Activated T-cell treated with anti-CD3 and anti-CD28 coated beads, Interleukin-2, amount 50 U/mL, for 24 hours (primary cell): ENCODE measurements around the gene TMEM132D.

Experiments used
- DNase-seq: peaks from one replicate; pipeline ENCODE4 v3.0.0-alpha.2; 2020
- H3K27ac Mint-ChIP-seq: 2 replicates; pipeline ENCODE4 v1.8.0; 2020; ENCODE audit warnings: mild to moderate bottlenecking, mixed read lengths
- H3K27me3 Mint-ChIP-seq: 2 replicates; pipeline ENCODE4 v1.8.0; 2020; ENCODE audit warnings: mixed read lengths
- H3K36me3 Mint-ChIP-seq: 2 replicates; pipeline ENCODE4 v1.8.0; 2020; ENCODE audit warnings: low read depth, mixed read lengths
- H3K4me1 Mint-ChIP-seq: 2 replicates; pipeline ENCODE4 v1.8.0; 2020; ENCODE audit warnings: low read depth, mixed read lengths
- H3K4me3 Mint-ChIP-seq: 2 replicates; pipeline ENCODE4 v1.8.0; 2020; ENCODE audit warnings: mild to moderate bottlenecking, moderate library complexity, mixed read lengths
- H3K9me3 Mint-ChIP-seq: 2 replicates; pipeline ENCODE4 v1.8.0; 2020; ENCODE audit warnings: mixed read lengths

Gene TMEM132D

DNA sequence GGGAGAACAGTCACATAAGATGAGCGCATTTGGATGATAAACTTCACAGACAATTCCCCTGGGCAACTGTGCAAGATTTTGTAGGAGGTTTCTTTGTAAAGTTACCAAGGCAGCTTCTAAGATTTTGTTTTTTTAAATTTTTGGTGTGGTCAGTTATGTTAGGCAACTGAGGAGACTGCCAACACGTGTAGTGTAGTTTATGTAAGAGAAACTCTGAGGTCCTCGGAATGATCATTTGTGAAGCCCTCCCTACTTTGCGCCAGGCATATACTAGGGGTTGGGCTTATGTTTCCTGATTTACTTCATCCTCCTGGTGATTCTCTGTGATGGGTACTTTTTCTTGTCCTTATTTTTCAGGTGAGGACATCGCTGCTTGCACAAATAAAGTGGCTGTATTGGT lies 433.6 kb downstream of the TMEM132D start:
- Mint-ChIP-seq H3K4me1 (no peaks in the 10 kb centered on the region), H3K27ac (no peak overlapping the region), H3K27me3 (no peaks in the 10 kb centered on the region), H3K4me3 (no peak overlapping the region), H3K9me3 (peaks cover 12% of the 10 kb centered on the region), H3K36me3 (no peaks in the 10 kb centered on the region)
- no peak for DNase-seq

DNA sequence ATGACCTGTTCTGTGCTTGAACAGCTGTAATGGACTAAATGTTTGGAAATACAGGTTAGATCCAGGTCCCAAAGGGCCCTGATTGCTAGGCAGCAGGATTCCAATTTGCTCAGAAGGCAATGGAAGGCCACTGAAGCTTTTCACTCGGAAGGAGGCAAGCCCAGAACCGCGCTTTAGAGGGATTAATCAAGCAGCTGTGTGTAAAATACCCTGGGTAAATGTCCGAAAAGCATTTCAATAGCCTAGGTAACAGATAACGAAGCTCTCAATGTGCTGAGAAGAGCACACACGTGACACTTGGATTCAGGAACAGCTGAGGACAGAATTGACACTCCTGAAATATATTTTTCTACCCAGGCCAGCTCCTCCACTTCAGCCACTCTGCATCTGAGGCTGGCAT lies 436.1 kb downstream of the TMEM132D start:
- no peak overlapping the region for H3K27ac Mint-ChIP-seq
- H3K27me3 Mint-ChIP-seq = no peaks in the 10 kb centered on the region
- DNase-seq = no peak
- H3K9me3 Mint-ChIP-seq = peaks cover 12% of the 10 kb centered on the region
- H3K4me1 Mint-ChIP-seq = no peaks in the 10 kb centered on the region
- no peaks in the 10 kb centered on the region for H3K36me3 Mint-ChIP-seq
- no peak overlapping the region for H3K4me3 Mint-ChIP-seq

DNA sequence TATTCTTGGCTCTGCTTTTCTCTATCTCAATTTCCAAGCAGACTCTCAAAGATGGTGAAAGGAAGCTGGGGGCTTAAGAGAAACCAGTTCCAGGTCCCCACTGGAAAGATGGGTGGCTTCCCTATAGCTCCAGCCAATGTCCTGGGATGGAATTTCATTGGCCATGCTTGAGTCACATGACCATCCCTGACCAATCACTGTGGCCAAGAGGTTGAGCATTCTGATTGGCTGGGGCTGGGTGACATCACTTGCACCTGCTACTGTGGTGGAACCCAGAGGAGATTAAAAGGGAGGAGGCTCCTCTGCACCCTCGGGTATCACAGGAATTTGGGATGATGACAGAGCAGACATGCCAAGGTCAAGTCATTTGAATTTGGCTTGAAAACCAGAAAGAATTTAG lies 436.5 kb downstream of the TMEM132D start:
- Mint-ChIP-seq H3K4me3 (no peak overlapping the region), H3K9me3 (peaks cover 12% of the 10 kb centered on the region), H3K27ac (no peak overlapping the region), H3K27me3 (no peaks in the 10 kb centered on the region), H3K4me1 (no peaks in the 10 kb centered on the region), H3K36me3 (no peaks in the 10 kb centered on the region)
- DNase-seq = no peak

DNA sequence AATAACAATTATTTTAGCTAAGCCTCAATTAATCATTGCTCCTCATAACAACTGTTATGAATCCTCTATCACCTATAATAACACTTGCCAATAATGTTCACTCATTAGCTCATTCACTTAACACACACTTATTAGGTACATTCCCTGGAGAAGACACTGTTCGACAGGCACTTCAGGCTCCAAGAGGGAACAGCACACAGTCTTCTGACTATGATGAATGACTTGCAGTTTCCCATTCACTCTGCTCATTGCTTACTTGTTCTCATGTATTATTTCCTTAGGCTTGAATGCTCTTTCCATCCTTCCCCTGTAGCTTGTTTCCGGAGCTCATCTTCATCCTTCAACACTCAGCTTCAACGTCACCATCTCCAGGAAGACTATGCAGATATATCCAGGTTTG lies 437.3 kb downstream of the TMEM132D start:
- H3K9me3 Mint-ChIP-seq = peaks cover 13% of the 10 kb centered on the region
- H3K4me1 Mint-ChIP-seq = no peaks in the 10 kb centered on the region
- no peaks in the 10 kb centered on the region for H3K27me3 Mint-ChIP-seq
- no peak for DNase-seq
- no peak overlapping the region for H3K4me3 Mint-ChIP-seq
- no peak overlapping the region for H3K27ac Mint-ChIP-seq
- H3K36me3 Mint-ChIP-seq = no peaks in the 10 kb centered on the region

DNA sequence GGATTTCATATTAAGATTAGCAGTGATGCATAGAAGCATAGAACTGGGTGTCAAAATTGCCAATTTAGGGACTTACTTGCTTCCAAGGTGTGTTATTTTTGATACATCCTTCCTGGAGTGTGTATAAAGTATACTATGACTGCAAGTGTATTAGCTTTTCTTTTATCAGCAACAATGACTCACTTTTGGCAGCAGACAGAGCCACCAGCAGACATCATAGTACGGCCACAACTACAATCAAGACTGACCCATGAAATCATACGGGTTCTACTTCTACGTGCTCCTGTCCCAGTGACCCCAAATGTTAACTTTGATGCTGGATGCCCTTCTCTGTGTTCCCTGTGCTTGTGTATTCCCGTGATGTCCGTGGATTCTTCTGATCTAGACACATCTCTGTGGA lies 443.9 kb downstream of the TMEM132D start:
- Mint-ChIP-seq H3K27me3 (no peaks in the 10 kb centered on the region), H3K4me1 (no peaks in the 10 kb centered on the region), H3K4me3 (no peak overlapping the region), H3K36me3 (no peaks in the 10 kb centered on the region), H3K9me3 (peaks cover 8% of the 10 kb centered on the region), H3K27ac (no peak overlapping the region)
- DNase-seq = no peak

DNA sequence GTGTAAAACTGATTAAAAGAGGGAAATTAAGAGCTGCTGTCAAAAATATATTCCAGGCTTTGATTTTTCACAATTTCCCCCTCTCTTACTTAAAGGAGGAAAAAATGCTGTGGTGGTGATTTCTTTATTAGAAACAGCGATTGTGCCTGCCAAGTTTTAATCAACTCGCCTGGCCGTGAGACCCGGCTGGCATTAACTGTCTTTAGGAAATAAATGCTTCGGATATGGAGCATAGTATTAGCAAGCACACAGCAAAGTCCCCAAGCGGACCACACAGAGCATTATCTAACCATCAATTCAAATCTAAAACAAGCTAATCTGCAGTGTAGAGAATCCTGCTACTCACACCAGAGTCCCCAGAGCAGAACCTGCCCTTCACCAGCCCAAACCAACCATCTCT lies 457.1 kb downstream of the TMEM132D start:
- no peak overlapping the region for H3K27ac Mint-ChIP-seq
- H3K4me3 Mint-ChIP-seq = no peak overlapping the region
- no peak for DNase-seq
- H3K27me3 Mint-ChIP-seq = no peaks in the 10 kb centered on the region
- H3K4me1 Mint-ChIP-seq = no peaks in the 10 kb centered on the region
- H3K9me3 Mint-ChIP-seq = peaks cover 4% of the 10 kb centered on the region
- no peaks in the 10 kb centered on the region for H3K36me3 Mint-ChIP-seq

DNA sequence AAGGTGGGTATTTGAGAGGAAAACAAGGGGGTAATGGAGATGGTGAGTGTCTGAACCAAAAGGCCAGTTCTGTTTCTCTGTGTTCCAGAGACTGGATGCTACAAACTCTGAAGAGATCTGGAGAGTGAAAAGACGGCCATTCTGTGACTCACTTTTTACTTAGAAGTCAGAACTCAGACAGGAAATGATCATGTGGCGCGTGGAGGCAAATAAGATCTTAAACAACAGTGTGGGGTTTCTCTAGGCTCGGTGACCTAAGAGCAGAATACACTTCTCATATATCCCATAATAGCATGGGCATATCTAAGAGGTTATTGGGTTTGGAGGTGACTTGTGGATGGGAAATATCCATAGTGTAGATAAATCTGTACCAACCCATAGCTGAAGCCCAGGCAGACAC lies 463.5 kb downstream of the TMEM132D start:
- Mint-ChIP-seq H3K27me3 (no peaks in the 10 kb centered on the region), H3K9me3 (peaks cover 10% of the 10 kb centered on the region), H3K4me3 (no peak overlapping the region), H3K4me1 (no peaks in the 10 kb centered on the region), H3K36me3 (no peaks in the 10 kb centered on the region), H3K27ac (no peak overlapping the region)
- no peak for DNase-seq

DNA sequence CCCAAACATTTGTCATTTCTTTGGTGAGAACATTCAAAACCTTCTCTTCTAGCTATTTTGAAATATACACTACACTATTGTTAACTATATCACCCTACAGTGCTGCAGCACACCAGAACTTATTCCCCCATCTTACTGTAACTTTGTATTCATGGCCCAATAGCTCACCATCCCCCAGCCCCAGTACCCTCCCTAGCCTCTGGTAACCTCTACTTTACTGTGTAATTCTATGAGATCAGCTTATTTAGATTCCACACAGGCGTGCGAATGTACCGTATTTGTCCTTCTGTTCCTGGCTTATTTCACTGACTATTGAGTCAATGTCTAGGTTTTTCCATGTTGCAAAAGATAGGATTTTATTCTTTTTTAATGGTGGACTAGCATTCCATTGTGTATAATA lies 469.0 kb downstream of the TMEM132D start:
- Mint-ChIP-seq H3K36me3 (no peaks in the 10 kb centered on the region), H3K27me3 (no peaks in the 10 kb centered on the region), H3K9me3 (peaks cover 12% of the 10 kb centered on the region), H3K4me1 (no peaks in the 10 kb centered on the region), H3K27ac (no peak overlapping the region), H3K4me3 (no peak overlapping the region)
- DNase-seq = no peak

DNA sequence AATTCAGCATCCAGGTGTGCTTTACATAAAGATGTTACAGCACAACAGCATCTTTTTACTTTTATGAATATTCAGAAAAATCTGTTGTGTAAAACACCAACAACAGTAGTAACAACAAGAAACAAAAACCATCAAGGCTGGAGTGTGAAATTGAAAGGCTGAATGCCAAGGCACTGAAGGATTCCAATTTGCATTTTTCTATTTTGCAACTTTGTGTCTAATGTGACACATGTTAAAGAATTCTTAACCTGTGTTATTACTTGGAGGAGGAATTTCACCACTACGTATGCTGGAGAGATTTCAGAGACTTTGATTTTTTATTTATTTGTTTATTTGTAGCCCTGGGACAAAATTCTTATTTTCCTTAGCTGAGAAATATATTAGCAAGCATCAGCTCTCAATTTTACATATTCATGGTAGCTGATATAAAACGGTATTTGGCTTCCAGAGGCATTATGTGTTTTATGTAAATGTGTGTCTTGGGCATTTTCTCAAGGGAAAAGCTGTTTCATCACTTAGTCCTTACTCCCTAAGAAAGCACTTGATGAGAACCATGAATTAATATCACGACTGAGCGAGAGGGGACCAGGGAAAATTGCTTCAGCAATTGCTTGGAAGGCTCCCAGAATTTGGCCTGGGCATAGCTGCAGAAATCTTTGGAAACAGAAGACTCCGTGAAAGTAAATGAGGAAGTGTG lies 475.4 kb downstream of the TMEM132D start:
- DNase-seq = no peak
- Mint-ChIP-seq H3K4me3 (no peak overlapping the region), H3K4me1 (no peaks in the 10 kb centered on the region), H3K27me3 (no peaks in the 10 kb centered on the region), H3K27ac (no peak overlapping the region), H3K9me3 (peaks cover 8% of the 10 kb centered on the region), H3K36me3 (no peaks in the 10 kb centered on the region)

DNA sequence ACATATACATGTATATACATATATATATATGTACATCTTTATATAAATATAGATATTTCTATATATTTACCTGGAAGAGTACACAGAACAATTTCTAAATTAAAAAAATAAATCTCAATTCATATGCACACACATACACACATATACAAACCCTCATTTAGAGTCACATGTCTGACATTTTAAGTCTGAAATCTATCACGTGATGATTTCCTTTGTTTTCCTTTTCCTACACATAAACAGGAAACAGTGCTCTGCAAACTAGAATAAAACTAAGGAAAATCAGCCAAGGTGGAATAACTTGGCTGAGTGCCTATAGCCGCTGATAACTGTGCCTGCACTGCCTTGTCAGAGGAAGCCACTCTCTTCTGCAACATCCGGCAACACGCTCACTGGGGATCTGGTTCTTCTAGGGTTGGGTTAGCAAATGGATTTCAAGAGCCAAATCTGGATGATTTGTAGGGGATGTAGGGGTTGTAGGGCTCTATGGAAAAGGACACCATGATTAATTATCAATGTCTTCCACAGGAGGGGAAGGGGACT lies 480.7 kb downstream of the TMEM132D start:
- peaks cover 8% of the 10 kb centered on the region for H3K9me3 Mint-ChIP-seq
- no peaks in the 10 kb centered on the region for H3K4me1 Mint-ChIP-seq
- DNase-seq = no peak
- H3K36me3 Mint-ChIP-seq = no peaks in the 10 kb centered on the region
- no peaks in the 10 kb centered on the region for H3K27me3 Mint-ChIP-seq
- no peak overlapping the region for H3K27ac Mint-ChIP-seq
- no peak overlapping the region for H3K4me3 Mint-ChIP-seq

DNA sequence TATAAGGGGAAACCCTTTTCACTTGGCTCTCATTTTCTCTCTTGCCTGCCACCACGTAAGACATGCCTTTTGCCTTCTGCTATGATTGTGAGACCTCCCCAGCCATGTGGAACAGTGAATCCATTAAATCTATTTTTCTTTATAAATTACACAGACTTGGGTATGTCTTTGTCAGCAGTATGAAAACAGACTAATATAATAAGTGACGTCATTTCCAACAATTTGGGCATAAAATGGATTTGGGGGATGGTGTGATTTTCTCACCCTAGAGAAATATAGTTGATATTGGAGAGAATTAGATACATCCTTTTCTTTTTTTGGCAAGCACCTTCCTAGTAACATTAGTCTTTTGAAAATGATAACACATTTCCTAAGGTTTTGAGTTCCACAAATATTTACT lies 490.5 kb downstream of the TMEM132D start:
- no peaks in the 10 kb centered on the region for H3K36me3 Mint-ChIP-seq
- peaks cover 14% of the 10 kb centered on the region for H3K9me3 Mint-ChIP-seq
- H3K27me3 Mint-ChIP-seq = no peaks in the 10 kb centered on the region

DNA sequence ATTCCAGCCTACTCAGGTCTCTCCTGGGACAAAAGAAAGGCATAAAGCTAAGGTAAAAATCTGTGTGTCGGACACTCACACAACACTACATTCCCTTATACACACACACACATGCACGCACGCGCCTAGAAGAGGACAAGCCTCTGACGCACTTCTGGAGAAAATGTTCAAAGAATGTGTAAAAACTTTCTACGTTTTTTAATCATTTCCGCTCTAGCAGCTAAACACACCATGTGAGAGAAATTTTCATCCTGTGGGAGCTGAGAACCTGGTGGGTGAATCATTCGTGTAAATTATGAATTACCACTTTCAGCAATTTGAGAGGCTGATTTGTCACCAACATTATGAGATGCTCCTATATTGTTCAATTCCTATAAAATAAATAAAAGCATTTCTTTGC lies 494.5 kb downstream of the TMEM132D start:
- Mint-ChIP-seq H3K36me3 (no peaks in the 10 kb centered on the region), H3K27ac (no peak overlapping the region), H3K4me1 (no peaks in the 10 kb centered on the region), H3K9me3 (peaks cover 5% of the 10 kb centered on the region), H3K27me3 (no peaks in the 10 kb centered on the region), H3K4me3 (no peak overlapping the region)
- DNase-seq = no peak

More for the DNA sequence above, 490.5 kb downstream of the TMEM132D start:
- Mint-ChIP-seq H3K4me1 (no peaks in the 10 kb centered on the region), H3K27ac (no peak overlapping the region), H3K4me3 (no peak overlapping the region)
- no peak for DNase-seq

DNA sequence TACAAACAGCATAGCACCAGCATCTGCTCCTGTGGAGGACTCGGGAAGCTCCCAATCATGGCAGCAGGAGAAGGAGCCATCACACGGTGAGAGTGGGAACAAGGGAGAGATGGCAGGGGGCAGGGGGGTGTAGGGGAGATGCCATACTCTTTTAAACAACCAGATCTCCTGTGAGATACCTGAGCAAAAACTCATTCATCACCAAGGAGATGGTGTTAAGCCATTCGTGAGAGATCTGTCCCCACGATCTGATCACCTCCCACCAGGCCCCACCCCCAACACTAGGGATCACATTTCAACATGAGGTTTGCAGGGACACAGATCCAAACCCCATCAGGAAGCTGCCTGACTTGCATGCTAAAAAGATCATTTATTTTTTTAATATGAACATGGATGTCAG lies 499.3 kb downstream of the TMEM132D start:
- no peak for DNase-seq
- no peaks in the 10 kb centered on the region for H3K27me3 Mint-ChIP-seq
- no peaks in the 10 kb centered on the region for H3K9me3 Mint-ChIP-seq
- no peak overlapping the region for H3K27ac Mint-ChIP-seq
- H3K4me3 Mint-ChIP-seq = no peak overlapping the region
- no peaks in the 10 kb centered on the region for H3K4me1 Mint-ChIP-seq
- no peaks in the 10 kb centered on the region for H3K36me3 Mint-ChIP-seq

DNA sequence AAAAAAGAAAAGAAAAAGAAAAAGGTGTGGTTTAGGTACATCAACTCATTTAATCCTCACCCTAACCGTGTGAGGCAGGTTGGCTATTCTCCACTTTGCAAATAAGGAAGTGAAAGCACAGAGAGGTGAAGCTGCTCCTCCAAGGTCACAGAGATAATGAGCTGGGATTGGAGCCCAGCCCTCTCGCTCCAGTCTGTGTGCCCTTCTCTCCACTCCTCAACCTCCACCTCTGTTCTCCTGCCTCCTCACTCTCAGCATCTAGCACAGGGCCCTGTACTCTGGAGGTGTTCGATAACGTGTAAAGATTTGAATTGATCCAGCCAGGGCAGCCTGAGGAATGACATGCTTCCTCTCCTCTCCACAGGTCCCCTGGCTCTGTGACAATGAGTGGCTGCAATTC lies 502.3 kb downstream of the TMEM132D start:
- no peak overlapping the region for H3K27ac Mint-ChIP-seq
- no peaks in the 10 kb centered on the region for H3K27me3 Mint-ChIP-seq
- DNase-seq = no peak
- H3K4me1 Mint-ChIP-seq = no peaks in the 10 kb centered on the region
- H3K36me3 Mint-ChIP-seq = no peaks in the 10 kb centered on the region
- no peak overlapping the region for H3K4me3 Mint-ChIP-seq
- no peaks in the 10 kb centered on the region for H3K9me3 Mint-ChIP-seq

DNA sequence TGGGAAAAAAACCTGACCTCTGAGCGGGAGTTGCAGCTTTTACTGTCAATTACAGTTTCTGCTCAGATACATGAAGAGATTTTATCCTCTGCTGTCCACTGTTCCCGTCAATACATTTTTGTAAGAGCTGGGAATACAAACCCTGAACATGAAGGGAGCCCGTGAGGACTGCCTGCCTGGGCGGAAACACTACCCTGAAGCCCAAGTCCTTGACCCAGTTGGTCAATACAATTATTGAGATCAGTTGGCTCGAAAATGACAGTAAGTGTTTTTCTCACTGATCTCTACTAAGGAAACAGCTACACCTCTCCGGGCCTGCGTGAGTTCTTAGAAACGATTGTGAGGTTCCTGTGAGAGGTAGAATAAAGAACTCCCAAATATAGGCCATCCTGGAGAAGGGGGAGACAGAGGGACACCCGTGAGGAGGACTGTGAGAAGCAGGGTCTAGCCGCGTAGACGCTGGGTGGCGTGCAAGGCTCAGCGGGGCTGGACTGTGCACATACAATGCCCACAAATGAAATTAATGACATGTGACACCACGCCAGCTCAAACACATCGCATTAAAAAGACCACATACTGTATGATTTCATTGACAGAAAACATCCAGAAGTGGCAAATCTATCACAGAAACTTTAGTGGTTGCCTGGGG lies 509.5 kb downstream of the TMEM132D start:
- no peak overlapping the region for H3K27ac Mint-ChIP-seq
- no peaks in the 10 kb centered on the region for H3K4me1 Mint-ChIP-seq
- DNase-seq = no peak
- no peaks in the 10 kb centered on the region for H3K27me3 Mint-ChIP-seq
- H3K9me3 Mint-ChIP-seq = peaks cover 5% of the 10 kb centered on the region
- no peak overlapping the region for H3K4me3 Mint-ChIP-seq
- H3K36me3 Mint-ChIP-seq = no peaks in the 10 kb centered on the region
